Brain microvascular endothelial cell (primary cell): ENCODE results near the gene CPEB4.

ENCODE experiments used
- DNase-seq: peaks from one replicate; pipeline ENCODE4 v3.0.0-alpha.2; 2020
- H3K27ac ChIP-seq: fragments of 250-450 bp; sonication (Bioruptor Pico); 2 replicates; pipeline ENCODE4 v1.5.1; 2020; ENCODE audit warnings: mild to moderate bottlenecking, moderate library complexity
- H3K27me3 ChIP-seq: fragments of 250-450 bp; sonication (Bioruptor Pico); replicated peaks from 2 replicates; pipeline ENCODE4 v1.5.1; 2020; ENCODE audit warnings: mild to moderate bottlenecking
- H3K36me3 ChIP-seq: fragments of 250-450 bp; sonication (Bioruptor Pico); replicated peaks from 2 replicates; pipeline ENCODE4 v1.5.1; 2020; ENCODE audit warnings: mild to moderate bottlenecking
- H3K4me3 ChIP-seq: 2 replicates; pipeline ENCODE4 v1.5.1; 2011; ENCODE audit warnings: low read depth, mild to moderate bottlenecking, control low read depth, low read length, moderate library complexity
- in situ Hi-C: cut with HindIII; loops from 2 replicates; pipeline ENCODE4 v1.10.0; 2017; ENCODE audit warnings: low sequenced_read_pairs, low pct_ligation_motif_present
- TF ChIP-seq, protein P1 (sequence below): IDR thresholded peaks from 2 replicates; pipeline ENCODE4 v1.5.1; 2011; ENCODE audit warnings: low read depth, mild to moderate bottlenecking, moderate library complexity, low read length, control low read depth, inconsistent platforms; ENCODE audit errors: missing control alignments

CPEB4 gene

GRCh38 chr5:173972925-173973615 lies 84.9 kb downstream of the CPEB4 start:
- no peaks in the 10 kb centered on the region for H3K36me3 ChIP-seq
- H3K27ac ChIP-seq = no peak overlapping the region
- TF ChIP-seq, protein P1, sequence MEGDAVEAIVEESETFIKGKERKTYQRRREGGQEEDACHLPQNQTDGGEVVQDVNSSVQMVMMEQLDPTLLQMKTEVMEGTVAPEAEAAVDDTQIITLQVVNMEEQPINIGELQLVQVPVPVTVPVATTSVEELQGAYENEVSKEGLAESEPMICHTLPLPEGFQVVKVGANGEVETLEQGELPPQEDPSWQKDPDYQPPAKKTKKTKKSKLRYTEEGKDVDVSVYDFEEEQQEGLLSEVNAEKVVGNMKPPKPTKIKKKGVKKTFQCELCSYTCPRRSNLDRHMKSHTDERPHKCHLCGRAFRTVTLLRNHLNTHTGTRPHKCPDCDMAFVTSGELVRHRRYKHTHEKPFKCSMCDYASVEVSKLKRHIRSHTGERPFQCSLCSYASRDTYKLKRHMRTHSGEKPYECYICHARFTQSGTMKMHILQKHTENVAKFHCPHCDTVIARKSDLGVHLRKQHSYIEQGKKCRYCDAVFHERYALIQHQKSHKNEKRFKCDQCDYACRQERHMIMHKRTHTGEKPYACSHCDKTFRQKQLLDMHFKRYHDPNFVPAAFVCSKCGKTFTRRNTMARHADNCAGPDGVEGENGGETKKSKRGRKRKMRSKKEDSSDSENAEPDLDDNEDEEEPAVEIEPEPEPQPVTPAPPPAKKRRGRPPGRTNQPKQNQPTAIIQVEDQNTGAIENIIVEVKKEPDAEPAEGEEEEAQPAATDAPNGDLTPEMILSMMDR = peak; percentile 91
- peak; percentile 82 for DNase-seq
- in situ Hi-C loops = no loop called here
- no peaks in the 10 kb centered on the region for H3K27me3 ChIP-seq
- H3K4me3 ChIP-seq = peak overlapping the region; percentile 52

DNA sequence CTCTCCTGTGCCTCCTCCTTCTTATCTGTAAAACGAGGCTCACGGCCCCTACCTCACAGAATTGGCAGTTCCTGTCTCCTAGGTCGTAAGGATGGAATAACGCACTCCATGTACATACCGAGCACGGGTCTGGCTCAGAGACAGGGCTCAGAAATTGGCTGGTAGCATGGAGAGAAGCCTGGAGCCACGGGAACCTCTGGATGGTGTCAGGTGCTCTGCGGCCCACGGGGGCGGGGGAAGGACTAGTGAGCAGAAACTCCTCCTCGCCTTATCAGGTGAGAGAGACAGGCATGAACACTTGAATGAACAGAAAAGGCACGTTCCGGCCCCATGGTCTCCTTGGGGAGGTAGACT lies 85.4 kb downstream of the CPEB4 start:
- no peak for DNase-seq
- Histone ChIP-seq H3K4me3 (peak overlapping the region; percentile 52), H3K27ac (no peak overlapping the region), H3K36me3 (no peaks in the 10 kb centered on the region), H3K27me3 (no peaks in the 10 kb centered on the region)
- in situ Hi-C loops = no loop called here
- TF ChIP-seq, protein P1 = no peak

DNA sequence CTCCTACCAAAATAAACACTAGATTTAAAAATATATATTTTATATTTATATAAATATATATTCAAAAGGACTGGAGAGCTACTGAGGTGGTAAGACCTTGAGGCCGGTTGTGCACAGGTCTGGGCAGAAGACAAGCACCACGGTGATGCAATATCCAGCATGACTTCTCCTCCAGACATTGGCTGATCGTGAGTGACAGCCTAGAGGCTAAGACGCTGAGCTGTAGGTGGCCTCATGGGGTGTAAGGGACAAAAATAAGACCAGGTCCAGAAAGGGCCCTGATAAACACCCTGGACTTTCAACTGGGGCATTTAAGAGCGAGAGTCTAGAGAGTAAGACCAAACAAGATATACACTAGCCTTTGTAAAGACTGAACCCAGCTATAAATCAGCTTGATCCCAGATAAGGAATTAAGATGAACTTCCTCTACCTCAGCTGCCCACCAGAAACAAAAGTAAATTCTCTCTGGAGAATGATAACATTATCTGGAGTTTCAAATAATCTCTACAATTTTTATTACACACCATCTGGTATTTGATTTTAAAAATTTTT lies 86.6 kb downstream of the CPEB4 start:
- DNase-seq = no peak
- H3K27me3 ChIP-seq = no peaks in the 10 kb centered on the region
- H3K27ac ChIP-seq = no peak overlapping the region
- TF ChIP-seq, protein P1 = no peak
- in situ Hi-C loops = no loop called here
- no peaks in the 10 kb centered on the region for H3K36me3 ChIP-seq
- no peak overlapping the region for H3K4me3 ChIP-seq

DNA sequence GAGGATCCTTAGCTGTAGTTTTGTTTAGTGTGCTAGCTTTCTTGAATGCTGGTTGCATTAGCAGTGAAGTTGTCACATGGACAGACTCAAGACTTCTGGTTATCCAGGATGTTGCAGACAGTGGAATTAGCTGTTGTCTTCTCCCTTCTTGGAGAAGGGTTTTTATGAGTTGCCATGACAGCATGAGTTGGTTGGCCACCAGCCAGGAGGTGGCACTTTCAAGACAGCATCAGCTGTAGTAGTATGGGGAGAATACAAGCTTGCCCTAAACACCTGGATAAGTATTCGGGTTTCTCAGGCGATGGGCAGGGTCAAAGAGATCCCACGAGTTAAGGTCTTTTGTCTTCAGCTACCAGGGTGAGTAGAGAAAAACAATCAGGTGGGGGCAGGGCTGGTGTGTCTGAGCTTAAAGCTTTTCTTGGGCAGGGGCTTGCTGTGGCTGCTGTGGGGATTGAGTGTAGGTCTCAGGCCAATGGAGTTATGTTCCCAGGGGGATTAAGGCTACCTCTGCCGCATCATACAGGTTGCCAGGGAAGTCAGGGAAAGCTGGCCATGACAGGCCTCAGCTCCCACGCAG lies 93.1 kb downstream of the CPEB4 start:
- H3K4me3 ChIP-seq = no peak overlapping the region
- no peaks in the 10 kb centered on the region for H3K27me3 ChIP-seq
- TF ChIP-seq, protein P1 = no peak
- DNase-seq = no peak
- no peaks in the 10 kb centered on the region for H3K36me3 ChIP-seq
- H3K27ac ChIP-seq = no peak overlapping the region
- in situ Hi-C loops = no loop called here

- Histone ChIP-seq H3K4me3 (no peak overlapping the region), H3K36me3 (no peaks in the 10 kb centered on the region), H3K27me3 (no peaks in the 10 kb centered on the region), H3K27ac (no peak overlapping the region)
- in situ Hi-C loops = no loop called here
- DNase-seq = no peak
- TF ChIP-seq, protein P1 = peak; percentile 65
Measured at GRCh38 chr5:173984218-173984617, 96.1 kb downstream of the CPEB4 start.
